ENCODE measurements around the gene FHL2.

Gene FHL2

DNA sequence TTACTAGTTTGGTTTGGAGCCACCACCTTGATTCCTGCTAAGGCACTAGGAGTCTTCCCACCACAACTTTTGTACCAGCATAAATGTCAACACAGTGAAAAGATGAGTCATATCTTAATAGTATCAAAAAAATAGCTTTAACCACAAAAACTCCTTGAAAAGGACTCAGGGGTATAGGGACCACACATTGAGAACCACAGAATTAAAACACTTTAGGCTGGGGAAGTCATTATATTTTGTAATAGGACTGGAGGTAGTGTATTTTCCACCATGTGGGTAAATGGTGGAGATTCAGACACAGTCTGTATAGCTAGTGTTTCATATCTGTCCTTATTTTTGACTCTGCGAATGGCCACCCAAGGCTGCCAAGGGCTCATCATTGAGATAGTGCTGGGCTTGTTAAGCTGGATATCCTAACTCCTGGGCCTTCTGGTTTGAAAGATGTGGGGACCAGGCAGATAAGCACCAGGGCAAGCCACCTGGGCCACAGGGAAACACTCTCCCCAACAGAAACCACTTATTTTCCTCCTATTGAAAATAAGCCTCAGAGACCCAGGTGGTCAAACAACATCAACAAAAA, 19.1 kb upstream of the FHL2 start:
- Histone ChIP-seq H3K27me3 (ENCODE audit: low read length) (0 out of 2 replicates have a peak, but pooled peaks cover 2% of the 10 kb centered on the region), H2AFZ (ENCODE audit: low read depth, low read length, severe bottlenecking) (no peak overlapping the region), H3K79me2 (ENCODE audit: insufficient read depth, low read length) (no peaks in the 10 kb centered on the region), H3K9me3 (ENCODE audit: insufficient read depth, low read length) (no peaks in the 10 kb centered on the region), H3K9ac (ENCODE audit: low read length) (no peak overlapping the region), H3F3A (ENCODE audit: insufficient read depth) (no peaks in the 10 kb centered on the region), H3K9me2 (replicated peaks; ENCODE audit: insufficient read depth, low read length) (no peaks in the 10 kb centered on the region), H3K36me3 (ENCODE audit: low read length) (no peaks in the 10 kb centered on the region), H3K4me3 (ENCODE audit: insufficient read depth, low read length, poor library complexity, severe bottlenecking) (no peak overlapping the region), H3K4me2 (ENCODE audit: low read depth, low read length, poor library complexity, severe bottlenecking) (no peak overlapping the region), H4K20me1 (ENCODE audit: low read depth, low read length) (no peaks in the 10 kb centered on the region), H3K27ac (ENCODE audit: low read depth, low read length) (no peak overlapping the region)
- TF ChIP-seq, protein P1, sequence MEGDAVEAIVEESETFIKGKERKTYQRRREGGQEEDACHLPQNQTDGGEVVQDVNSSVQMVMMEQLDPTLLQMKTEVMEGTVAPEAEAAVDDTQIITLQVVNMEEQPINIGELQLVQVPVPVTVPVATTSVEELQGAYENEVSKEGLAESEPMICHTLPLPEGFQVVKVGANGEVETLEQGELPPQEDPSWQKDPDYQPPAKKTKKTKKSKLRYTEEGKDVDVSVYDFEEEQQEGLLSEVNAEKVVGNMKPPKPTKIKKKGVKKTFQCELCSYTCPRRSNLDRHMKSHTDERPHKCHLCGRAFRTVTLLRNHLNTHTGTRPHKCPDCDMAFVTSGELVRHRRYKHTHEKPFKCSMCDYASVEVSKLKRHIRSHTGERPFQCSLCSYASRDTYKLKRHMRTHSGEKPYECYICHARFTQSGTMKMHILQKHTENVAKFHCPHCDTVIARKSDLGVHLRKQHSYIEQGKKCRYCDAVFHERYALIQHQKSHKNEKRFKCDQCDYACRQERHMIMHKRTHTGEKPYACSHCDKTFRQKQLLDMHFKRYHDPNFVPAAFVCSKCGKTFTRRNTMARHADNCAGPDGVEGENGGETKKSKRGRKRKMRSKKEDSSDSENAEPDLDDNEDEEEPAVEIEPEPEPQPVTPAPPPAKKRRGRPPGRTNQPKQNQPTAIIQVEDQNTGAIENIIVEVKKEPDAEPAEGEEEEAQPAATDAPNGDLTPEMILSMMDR (IDR thresholded peaks at IDR 0.05; ENCODE audit: insufficient read depth, low read length, poor library complexity, severe bottlenecking): no peak
- no peak for TF ChIP-seq EZH2phosphoT487 (conservative IDR thresholded peaks at IDR 0.05; ENCODE audit: low read length)

- Histone ChIP-seq H4K20me1 (ENCODE audit: low read depth, low read length) (no peaks in the 10 kb centered on the region), H3K79me2 (ENCODE audit: insufficient read depth, low read length) (no peaks in the 10 kb centered on the region), H3K27me3 (ENCODE audit: low read length) (0 out of 2 replicates have a peak, but pooled peaks cover 2% of the 10 kb centered on the region), H3K27ac (ENCODE audit: low read depth, low read length) (no peak overlapping the region), H3K36me3 (ENCODE audit: low read length) (no peaks in the 10 kb centered on the region), H3K4me3 (ENCODE audit: insufficient read depth, low read length, poor library complexity, severe bottlenecking) (no peak overlapping the region), H3F3A (ENCODE audit: insufficient read depth) (no peaks in the 10 kb centered on the region), H3K4me2 (ENCODE audit: low read depth, low read length, poor library complexity, severe bottlenecking) (no peak overlapping the region), H3K9me2 (replicated peaks; ENCODE audit: insufficient read depth, low read length) (no peaks in the 10 kb centered on the region), H3K9me3 (ENCODE audit: insufficient read depth, low read length) (no peaks in the 10 kb centered on the region), H3K9ac (ENCODE audit: low read length) (no peak overlapping the region), H2AFZ (ENCODE audit: low read depth, low read length, severe bottlenecking) (no peak overlapping the region)
- TF ChIP-seq EZH2phosphoT487 (conservative IDR thresholded peaks at IDR 0.05; ENCODE audit: low read length): no peak
- TF ChIP-seq, protein P1 (IDR thresholded peaks at IDR 0.05; ENCODE audit: insufficient read depth, low read length, poor library complexity, severe bottlenecking): no peak
Measured at GRCh38 chr2:105416156-105416555, 17.3 kb upstream of the FHL2 start.

GRCh38 chr2:105415007-105415406, 16.2 kb upstream of the FHL2 start:
- no peak for TF ChIP-seq EZH2phosphoT487 (conservative IDR thresholded peaks at IDR 0.05; ENCODE audit: low read length)
- TF ChIP-seq, protein P1 (IDR thresholded peaks at IDR 0.05; ENCODE audit: insufficient read depth, low read length, poor library complexity, severe bottlenecking): no peak
- H3K27ac ChIP-seq (ENCODE audit: low read depth, low read length): no peak overlapping the region

More at GRCh38 chr2:105415007-105415406, 16.2 kb upstream of the FHL2 start:
- H3F3A ChIP-seq (ENCODE audit: insufficient read depth): no peaks in the 10 kb centered on the region
- H2AFZ ChIP-seq (ENCODE audit: low read depth, low read length, severe bottlenecking): no peak overlapping the region
- no peaks in the 10 kb centered on the region for H3K9me3 ChIP-seq (ENCODE audit: insufficient read depth, low read length)
- H3K36me3 ChIP-seq (ENCODE audit: low read length): no peaks in the 10 kb centered on the region
- H3K4me3 ChIP-seq (ENCODE audit: insufficient read depth, low read length, poor library complexity, severe bottlenecking): no peak overlapping the region
- H3K9ac ChIP-seq (ENCODE audit: low read length): no peak overlapping the region
- H3K4me2 ChIP-seq (ENCODE audit: low read depth, low read length, poor library complexity, severe bottlenecking): no peak overlapping the region
- H3K79me2 ChIP-seq (ENCODE audit: insufficient read depth, low read length): no peaks in the 10 kb centered on the region
- 0 out of 2 replicates have a peak, but pooled peaks cover 2% of the 10 kb centered on the region for H3K27me3 ChIP-seq (ENCODE audit: low read length)
- H4K20me1 ChIP-seq (ENCODE audit: low read depth, low read length): no peaks in the 10 kb centered on the region
- H3K9me2 ChIP-seq (replicated peaks; ENCODE audit: insufficient read depth, low read length): no peaks in the 10 kb centered on the region

All from SU-DHL-6 (cell line).